ENCODE data around the gene DCC.
A peak's percentile ranks its signal among the peaks of the same experiment; 100 is the strongest.

Gene DCC, protein sequence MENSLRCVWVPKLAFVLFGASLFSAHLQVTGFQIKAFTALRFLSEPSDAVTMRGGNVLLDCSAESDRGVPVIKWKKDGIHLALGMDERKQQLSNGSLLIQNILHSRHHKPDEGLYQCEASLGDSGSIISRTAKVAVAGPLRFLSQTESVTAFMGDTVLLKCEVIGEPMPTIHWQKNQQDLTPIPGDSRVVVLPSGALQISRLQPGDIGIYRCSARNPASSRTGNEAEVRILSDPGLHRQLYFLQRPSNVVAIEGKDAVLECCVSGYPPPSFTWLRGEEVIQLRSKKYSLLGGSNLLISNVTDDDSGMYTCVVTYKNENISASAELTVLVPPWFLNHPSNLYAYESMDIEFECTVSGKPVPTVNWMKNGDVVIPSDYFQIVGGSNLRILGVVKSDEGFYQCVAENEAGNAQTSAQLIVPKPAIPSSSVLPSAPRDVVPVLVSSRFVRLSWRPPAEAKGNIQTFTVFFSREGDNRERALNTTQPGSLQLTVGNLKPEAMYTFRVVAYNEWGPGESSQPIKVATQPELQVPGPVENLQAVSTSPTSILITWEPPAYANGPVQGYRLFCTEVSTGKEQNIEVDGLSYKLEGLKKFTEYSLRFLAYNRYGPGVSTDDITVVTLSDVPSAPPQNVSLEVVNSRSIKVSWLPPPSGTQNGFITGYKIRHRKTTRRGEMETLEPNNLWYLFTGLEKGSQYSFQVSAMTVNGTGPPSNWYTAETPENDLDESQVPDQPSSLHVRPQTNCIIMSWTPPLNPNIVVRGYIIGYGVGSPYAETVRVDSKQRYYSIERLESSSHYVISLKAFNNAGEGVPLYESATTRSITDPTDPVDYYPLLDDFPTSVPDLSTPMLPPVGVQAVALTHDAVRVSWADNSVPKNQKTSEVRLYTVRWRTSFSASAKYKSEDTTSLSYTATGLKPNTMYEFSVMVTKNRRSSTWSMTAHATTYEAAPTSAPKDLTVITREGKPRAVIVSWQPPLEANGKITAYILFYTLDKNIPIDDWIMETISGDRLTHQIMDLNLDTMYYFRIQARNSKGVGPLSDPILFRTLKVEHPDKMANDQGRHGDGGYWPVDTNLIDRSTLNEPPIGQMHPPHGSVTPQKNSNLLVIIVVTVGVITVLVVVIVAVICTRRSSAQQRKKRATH (N-terminal part only)

DNA sequence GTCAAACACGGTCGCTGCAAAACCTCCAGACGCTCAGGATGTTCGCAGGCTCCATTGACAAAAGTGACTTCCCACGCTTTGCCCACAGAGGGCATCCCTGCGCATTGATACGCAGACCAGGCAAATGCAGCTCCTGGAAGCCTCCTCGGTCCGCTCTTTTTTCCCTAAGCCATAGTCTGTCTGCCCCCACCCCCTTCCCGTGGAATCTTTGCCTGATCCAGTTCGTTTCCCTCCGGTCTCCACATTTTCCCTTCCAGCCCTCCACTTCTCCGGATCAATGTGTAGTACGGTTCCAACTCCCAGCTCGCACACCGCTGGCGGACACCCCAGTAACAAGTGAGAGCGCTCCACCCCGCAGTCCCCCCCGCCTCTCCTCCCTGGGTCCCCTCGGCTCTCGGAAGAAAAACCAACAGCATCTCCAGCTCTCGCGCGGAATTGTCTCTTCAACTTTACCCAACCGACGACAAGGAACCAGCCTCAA, at the start of gene DCC:
Gene DCC, plus strand, starts transcription at position 307 of the 481 bp plus-strand sequence. CDS start 591 bp downstream, outside the sequence.
- no peaks in the 10 kb centered on the region for H3K9me3 ChIP-seq (ENCODE audit: low read depth, low read length)
- peak within 1 kb of the TSS; percentile 63 for H3K9ac ChIP-seq (ENCODE audit: insufficient read length)
- no peak for DNase-seq (ENCODE audit: low read depth, low spot score)
- peak within 1 kb of the TSS; percentile 79 for H3K4me3 ChIP-seq
- no peaks in the 10 kb centered on the region for H3K36me3 ChIP-seq (ENCODE audit: insufficient read depth, low read length)
- TF ChIP-seq EZH2 (IDR thresholded peaks at IDR 0.05) (no peak), FOXP2 (optimal IDR thresholded peaks at IDR 0.05; ENCODE audit: control extremely low read depth, extremely low read length, insufficient read depth) (no peak), POLR2AphosphoS5 (IDR thresholded peaks at IDR 0.05; ENCODE audit: borderline replicate concordance, low read depth, low read length) (no peak)
- no peak within 1 kb of the TSS for H3K27ac ChIP-seq

DNA sequence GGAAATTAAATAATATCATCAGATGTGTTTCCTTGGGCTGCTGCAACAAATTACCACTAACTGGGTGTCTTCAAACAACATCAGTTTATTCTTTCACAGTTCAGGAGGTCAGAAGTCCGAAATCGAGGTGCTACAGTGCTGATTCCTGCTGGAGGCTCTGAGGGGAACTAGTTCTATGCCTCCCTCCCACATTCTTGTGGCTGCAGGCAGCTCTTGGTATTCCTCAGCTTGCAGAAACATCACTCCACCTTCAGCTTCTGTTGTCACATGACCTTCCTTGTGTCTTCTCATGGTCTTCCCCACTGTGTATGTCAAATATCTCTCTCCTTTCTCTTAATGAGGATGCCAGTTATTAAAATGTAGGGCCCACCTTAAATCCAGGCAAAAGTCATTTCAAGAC, 29.3 kb upstream of the DCC start:
- Histone ChIP-seq H3K36me3 (ENCODE audit: insufficient read depth, low read length) (no peaks in the 10 kb centered on the region), H3K27ac (no peak overlapping the region), H3K4me3 (no peak overlapping the region), H3K9me3 (ENCODE audit: low read depth, low read length) (no peaks in the 10 kb centered on the region), H3K9ac (ENCODE audit: insufficient read length) (no peak overlapping the region)
- DNase-seq (ENCODE audit: low read depth, low spot score): no peak
- TF ChIP-seq FOXP2 (optimal IDR thresholded peaks at IDR 0.05; ENCODE audit: control extremely low read depth, extremely low read length, insufficient read depth): no peak
- TF ChIP-seq EZH2 (IDR thresholded peaks at IDR 0.05): no peak
- no peak for TF ChIP-seq POLR2AphosphoS5 (IDR thresholded peaks at IDR 0.05; ENCODE audit: borderline replicate concordance, low read depth, low read length)

DNA sequence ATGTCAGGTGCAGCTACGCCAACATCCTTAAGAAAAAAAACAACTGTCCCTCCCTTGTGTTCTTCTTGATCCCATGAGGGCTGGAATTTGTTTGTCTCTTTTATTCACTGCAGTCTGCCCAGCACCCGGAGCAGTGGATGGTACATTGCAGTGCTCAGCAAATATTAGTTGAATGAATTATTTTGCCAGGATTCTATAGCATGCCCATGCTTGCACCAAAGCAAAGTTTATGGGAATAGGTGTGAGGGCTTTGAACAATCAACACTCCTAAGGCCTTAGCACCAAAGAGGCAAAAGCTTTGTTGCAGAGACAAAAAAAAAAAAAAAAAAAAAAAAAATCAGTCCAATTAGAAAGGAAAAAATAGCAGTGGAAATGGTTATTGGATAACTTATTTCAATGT, 28.7 kb upstream of the DCC start:
- no peak for DNase-seq (ENCODE audit: low read depth, low spot score)
- H3K27ac ChIP-seq: no peak overlapping the region
- H3K36me3 ChIP-seq (ENCODE audit: insufficient read depth, low read length): no peaks in the 10 kb centered on the region
- TF ChIP-seq EZH2 (IDR thresholded peaks at IDR 0.05): no peak
- TF ChIP-seq POLR2AphosphoS5 (IDR thresholded peaks at IDR 0.05; ENCODE audit: borderline replicate concordance, low read depth, low read length): no peak
- TF ChIP-seq FOXP2 (optimal IDR thresholded peaks at IDR 0.05; ENCODE audit: control extremely low read depth, extremely low read length, insufficient read depth): no peak
- H3K4me3 ChIP-seq: no peak overlapping the region
- H3K9me3 ChIP-seq (ENCODE audit: low read depth, low read length): no peaks in the 10 kb centered on the region
- no peak overlapping the region for H3K9ac ChIP-seq (ENCODE audit: insufficient read length)

DNA sequence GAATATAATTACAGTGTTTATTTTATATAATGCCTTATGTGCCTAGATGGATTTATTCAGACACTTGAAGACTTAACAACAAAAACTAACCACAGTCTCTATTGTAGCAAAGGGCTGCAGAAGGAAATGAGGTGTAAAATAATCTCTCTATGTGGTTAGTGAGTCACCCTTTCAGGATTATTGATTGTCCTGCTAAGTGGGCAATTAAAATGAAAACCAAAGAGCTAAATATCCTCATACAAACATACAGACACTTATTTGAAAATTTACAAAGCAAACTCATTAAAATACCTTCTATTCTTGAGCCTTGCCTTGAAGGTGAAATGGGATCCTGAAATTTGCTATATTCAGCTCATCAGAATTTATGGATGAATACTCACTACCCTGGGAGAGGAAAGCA, 27.7 kb upstream of the DCC start:
- H3K36me3 ChIP-seq (ENCODE audit: insufficient read depth, low read length): no peaks in the 10 kb centered on the region
- no peak overlapping the region for H3K4me3 ChIP-seq
- no peak overlapping the region for H3K27ac ChIP-seq
- no peak overlapping the region for H3K9ac ChIP-seq (ENCODE audit: insufficient read length)
- H3K9me3 ChIP-seq (ENCODE audit: low read depth, low read length): no peaks in the 10 kb centered on the region
- TF ChIP-seq POLR2AphosphoS5 (IDR thresholded peaks at IDR 0.05; ENCODE audit: borderline replicate concordance, low read depth, low read length) (no peak), EZH2 (IDR thresholded peaks at IDR 0.05) (no peak), FOXP2 (optimal IDR thresholded peaks at IDR 0.05; ENCODE audit: control extremely low read depth, extremely low read length, insufficient read depth) (no peak)
- DNase-seq (ENCODE audit: low read depth, low spot score): no peak

DNA sequence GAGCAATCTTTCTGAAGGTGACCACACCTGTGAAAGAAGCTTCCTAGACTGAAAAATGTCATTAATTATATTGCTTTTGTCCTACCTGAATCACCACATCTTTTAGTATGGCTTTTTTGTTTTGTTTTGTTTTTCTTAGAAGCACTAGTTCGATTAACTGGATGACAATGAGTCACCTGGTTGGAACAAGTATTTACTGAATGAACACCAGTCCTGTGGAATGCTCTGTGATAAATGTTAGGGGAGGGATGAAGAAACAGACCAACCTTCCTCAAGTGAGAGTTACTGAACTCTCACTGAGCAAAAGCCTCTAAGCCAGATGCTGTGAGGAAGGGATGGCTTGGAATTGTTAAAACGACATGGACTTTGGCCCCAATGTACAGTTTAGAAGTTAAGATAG, 26.8 kb upstream of the DCC start:
- Histone ChIP-seq H3K4me3 (no peak overlapping the region), H3K27ac (no peak overlapping the region), H3K36me3 (ENCODE audit: insufficient read depth, low read length) (no peaks in the 10 kb centered on the region), H3K9me3 (ENCODE audit: low read depth, low read length) (no peaks in the 10 kb centered on the region), H3K9ac (ENCODE audit: insufficient read length) (no peak overlapping the region)
- no peak for TF ChIP-seq EZH2 (IDR thresholded peaks at IDR 0.05)
- no peak for TF ChIP-seq POLR2AphosphoS5 (IDR thresholded peaks at IDR 0.05; ENCODE audit: borderline replicate concordance, low read depth, low read length)
- no peak for TF ChIP-seq FOXP2 (optimal IDR thresholded peaks at IDR 0.05; ENCODE audit: control extremely low read depth, extremely low read length, insufficient read depth)
- DNase-seq (ENCODE audit: low read depth, low spot score): no peak

DNA sequence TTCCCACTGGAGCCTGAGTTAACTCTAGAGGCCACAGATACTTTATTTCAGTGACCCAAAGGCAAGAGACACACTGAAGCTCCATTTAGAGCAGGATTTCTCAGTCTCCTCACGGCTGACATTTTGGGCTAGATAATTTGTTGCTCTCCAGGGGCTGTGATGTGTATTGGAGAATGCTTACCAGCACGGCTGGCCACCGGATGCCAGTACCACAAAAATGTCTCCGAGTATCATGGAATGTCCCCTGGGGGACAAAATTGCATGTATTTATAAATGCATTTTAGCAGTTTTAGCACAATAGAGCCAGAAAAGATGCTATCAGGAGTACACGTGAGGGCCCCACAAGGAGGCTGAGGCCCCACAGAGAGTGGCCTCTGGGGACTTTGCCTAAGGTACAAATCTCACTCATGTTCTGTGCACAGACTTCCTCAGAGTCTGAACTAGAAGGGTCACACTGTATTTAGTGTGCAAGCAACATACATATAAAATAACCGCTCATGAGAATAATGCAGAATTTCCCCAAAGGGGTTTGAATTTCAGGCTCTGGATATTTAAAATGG, 20.5 kb upstream of the DCC start:
- Histone ChIP-seq H3K27ac (no peak overlapping the region), H3K4me3 (0 out of 2 replicates have a peak overlapping the region, but pooled peaks have one; percentile 15), H3K36me3 (ENCODE audit: insufficient read depth, low read length) (no peaks in the 10 kb centered on the region), H3K9ac (ENCODE audit: insufficient read length) (no peak overlapping the region), H3K9me3 (ENCODE audit: low read depth, low read length) (no peaks in the 10 kb centered on the region)
- DNase-seq (ENCODE audit: low read depth, low spot score): no peak
- TF ChIP-seq POLR2AphosphoS5 (IDR thresholded peaks at IDR 0.05; ENCODE audit: borderline replicate concordance, low read depth, low read length): no peak
- TF ChIP-seq EZH2 (IDR thresholded peaks at IDR 0.05): no peak
- no peak for TF ChIP-seq FOXP2 (optimal IDR thresholded peaks at IDR 0.05; ENCODE audit: control extremely low read depth, extremely low read length, insufficient read depth)

DNA sequence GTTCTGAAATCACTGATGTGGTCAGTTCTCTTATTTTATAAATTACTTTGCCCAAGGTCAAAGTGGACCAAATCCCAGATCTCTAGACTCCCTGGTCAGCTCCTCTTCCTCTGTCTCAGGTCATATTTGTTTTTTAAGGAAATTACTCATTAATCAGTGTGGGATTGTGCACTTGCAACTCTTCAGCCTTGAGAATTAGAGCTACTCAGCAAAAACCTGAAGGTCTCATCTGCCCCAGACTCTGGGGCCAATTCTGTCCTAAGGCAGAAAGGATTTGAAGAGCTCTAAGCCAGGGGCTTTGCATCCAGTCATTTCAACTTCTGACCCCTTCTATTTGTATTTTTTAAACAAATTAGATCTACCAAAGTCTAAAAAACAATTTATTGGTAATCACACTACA, 17.7 kb upstream of the DCC start:
- H3K27ac ChIP-seq: no peak overlapping the region
- no peak overlapping the region for H3K9ac ChIP-seq (ENCODE audit: insufficient read length)
- no peak for DNase-seq (ENCODE audit: low read depth, low spot score)
- no peaks in the 10 kb centered on the region for H3K9me3 ChIP-seq (ENCODE audit: low read depth, low read length)
- H3K4me3 ChIP-seq: no peak overlapping the region
- TF ChIP-seq POLR2AphosphoS5 (IDR thresholded peaks at IDR 0.05; ENCODE audit: borderline replicate concordance, low read depth, low read length) (no peak), EZH2 (IDR thresholded peaks at IDR 0.05) (no peak), FOXP2 (optimal IDR thresholded peaks at IDR 0.05; ENCODE audit: control extremely low read depth, extremely low read length, insufficient read depth) (no peak)
- H3K36me3 ChIP-seq (ENCODE audit: insufficient read depth, low read length): no peaks in the 10 kb centered on the region

Measured in SK-N-MC (cell line).